K562 (cell line): ENCODE measurements around the gene PTBP3. TPM values are rescaled to one million over a fixed set of nuclear protein-coding genes. Genes with fewer than 3 reads are reported as not detected.

Experiments used
- ATAC-seq: fragments of 200-7000 bp; cut with Tn5 transposase; 3 replicates; pipeline ENCODE4 v1.9.1; 2020; ENCODE audit warnings: moderate library complexity
- BruUV-seq: library from RNA; stranded (reverse); fragments of 400-500 nt; replicated peaks from 2 replicates; lab custom pipeline; 2021; lab: Mats Ljungman, UMichigan
- CTCF ChIA-PET: fragments of 300-600 bp; formaldehyde crosslinking; extraction: SDS; loops from one replicate; lab custom pipeline; 2021; ENCODE audit warnings: low intra/inter-chr PET ratio; lab: Yijun Ruan, JAX
- POLR2A ChIA-PET: fragments of 300-600, 350-650 bp; sonication (Branson Sonifier 250); formaldehyde crosslinking; extraction: SDS; loops from one replicate; lab custom pipeline; 2021; ENCODE audit warnings: antibody characterized with exemption, inconsistent platforms; lab: Yijun Ruan, JAX
- DNase-seq, 4 experiments: peaks; one replicate each; pipeline versions ENCODE4 v3.0.0 to v3.0.0-alpha.2; 2011 to 2018; ENCODE audit warnings: low spot score in 3 of 4, mixed read lengths in 3 of 4; ENCODE audit errors: extremely low read depth in 1 of 4
- FAIRE-seq: peaks from 2 replicates; lab custom pipeline; 2011; peaks lifted over from hg19 to GRCh38; lab: Jason Lieb, UNC
- H2AFZ ChIP-seq: 2 replicates; pipeline ENCODE4 v1.6.0; 2011; ENCODE audit warnings: low read depth, low read length, control low read depth, inconsistent platforms
- H3K27ac ChIP-seq: fragments of 200-600 bp; 3 replicates; pipeline ENCODE4 v1.8.0; 2011; ENCODE audit warnings: low read depth, mild to moderate bottlenecking, control low read depth, inconsistent platforms, low read length, moderate library complexity, mixed read lengths; ENCODE audit errors: extremely low read depth
- H3K27me3 ChIP-seq, 2 experiments: fragments of 300-600 bp in 1 of 2; 2 replicates in 1 of 2; 3 replicates in 1 of 2; pipeline versions ENCODE4 v1.6.0 to v1.8.0; 2011; ENCODE audit warnings: inconsistent platforms in 2 of 2, low read length in 2 of 2, mild to moderate bottlenecking in 1 of 2, mixed read lengths in 1 of 2, moderate library complexity in 1 of 2; ENCODE audit not compliant: control insufficient read depth in 2 of 2, insufficient read depth in 2 of 2
- H3K36me3 ChIP-seq: fragments of 300-600 bp; 3 replicates; pipeline ENCODE4 v1.8.0; 2011; ENCODE audit warnings: mild to moderate bottlenecking, low read length, inconsistent platforms; ENCODE audit not compliant: control insufficient read depth, insufficient read depth
- H3K4me1 ChIP-seq, 2 experiments: fragments of 200-600 bp in 1 of 2; replicated peaks in 1 of 2; 2 replicates in 1 of 2; 3 replicates in 1 of 2; pipeline versions ENCODE4 v1.5.1 to v1.8.0; 2011; ENCODE audit warnings: inconsistent platforms in 2 of 2, low read length in 2 of 2, mild to moderate bottlenecking in 1 of 2, mixed read lengths in 1 of 2, moderate library complexity in 1 of 2; ENCODE audit not compliant: control insufficient read depth in 2 of 2, insufficient read depth in 2 of 2
- H3K4me2 ChIP-seq: 2 replicates; pipeline ENCODE4 v1.6.1; 2011; ENCODE audit warnings: low read length, control low read depth, inconsistent platforms, mixed read lengths; ENCODE audit not compliant: insufficient read depth
- H3K4me3 ChIP-seq: fragments of 200-600 bp; sonication (generic), shearing (Covaris generic); 2 replicates; pipeline ENCODE4 v1.5.1; 2016; ENCODE audit warnings: control low read depth, inconsistent platforms
- H3K79me2 ChIP-seq: fragments of 200-600 bp; 3 replicates; pipeline ENCODE4 v1.8.0; 2011; ENCODE audit warnings: low read length, inconsistent platforms; ENCODE audit not compliant: control insufficient read depth, insufficient read depth
- H3K9ac ChIP-seq, 2 experiments: 2 replicates each; pipeline versions ENCODE4 v1.6.0 to v1.6.1; 2011; ENCODE audit warnings: low read depth in 2 of 2, low read length in 2 of 2, control low read depth in 1 of 2, inconsistent platforms in 1 of 2, mild to moderate bottlenecking in 1 of 2, mixed read lengths in 1 of 2; ENCODE audit not compliant: insufficient read depth in 1 of 2
- H3K9me1 ChIP-seq: one replicate; pipeline ENCODE4 v1.6.0; 2011; ENCODE audit warnings: inconsistent platforms, mild to moderate bottlenecking, low read length, moderate library complexity; ENCODE audit not compliant: control insufficient read depth, insufficient read depth
- H3K9me3 ChIP-seq: replicated peaks from 2 replicates; pipeline ENCODE4 v1.5.1; 2011; ENCODE audit warnings: low read depth, low read length, inconsistent platforms; ENCODE audit not compliant: control insufficient read depth, insufficient read depth
- H4K20me1 ChIP-seq: replicated peaks from 2 replicates; pipeline ENCODE4 v1.6.1; 2011; ENCODE audit warnings: low read length, inconsistent platforms, mixed read lengths; ENCODE audit not compliant: control insufficient read depth, insufficient read depth
- AFF1 ChIP-seq, 2 experiments: fragments of 450-650 bp; IDR thresholded peaks; 2 replicates each; pipeline ENCODE4 v1.6.1; 2018; ENCODE audit warnings: mild to moderate bottlenecking in 2 of 2, low read depth in 1 of 2; ENCODE audit not compliant: partially characterized antibody in 2 of 2
- BACH1 ChIP-seq: fragments of 200-800 bp; sonication (Bioruptor generic); IDR thresholded peaks from 2 replicates; pipeline ENCODE4 v1.6.1; 2016; ENCODE audit warnings: missing genetic modification characterization, missing compliant biosample characterization
- WGBS: fragments of 100-300 bp; shearing (Covaris generic); methylation state at CpG from one replicate; pipeline ENCODE4 v1.1.6; 2016; ENCODE audit warnings: low coverage, mixed read lengths; ENCODE audit not compliant: insufficient coverage; ENCODE audit errors: missing lambda C conversion rate; 5-methylcytosine and 5-hydroxymethylcytosine counted together
- in situ Hi-C: fragments of 300-500 bp; cut with MboI; formaldehyde crosslinking; loops from 4 replicates; pipeline ENCODE4 v1.15.0; 2018; ENCODE audit warnings: inconsistent platforms, mixed read lengths
- intact Hi-C: fragments of 100-400 bp; cut with micrococcal nuclease; formaldehyde crosslinking; loops from 2 replicates; pipeline ENCODE4 v1.14.2; 2022
- polyA plus RNA-seq, 8 experiments: library from polyadenylated mRNA; depleted of rRNA in 4 of 8; stranded (reverse) in 5 of 8; unstranded in 3 of 8; fragments of >200 nt; fragmentation: Nextera tagmentation in 2 of 8; fragmentation: Illumina TruSeq in 1 of 8; extraction: Ambion mirVana in 2 of 8; extraction: Trizol in 1 of 8; gene quantifications; 2 replicates each; pipeline versions ENCODE4 v1.2.1 to v1.2.3, GENCODE V29; 2011 to 2014; ENCODE audit warnings: inconsistent platforms in 1 of 8, missing spikeins in 1 of 8
- total RNA-seq, 7 experiments: library from RNA; depleted of rRNA in 6 of 7; stranded (reverse); fragments of >200 nt in 6 of 7; fragmentation: Illumina TruSeq in 2 of 7; extraction: Trizol in 2 of 7; gene quantifications; 2 replicates each; pipeline versions ENCODE4 v1.2.1 to v1.2.3, GENCODE V29; 2011 to 2021; ENCODE audit warnings: low replicate concordance in 1 of 7

Gene PTBP3
- total and polyA plus RNA-seq, 9 of the 15 experiments (the other 6 are each of a cell fraction or from before 2014, with no cell fraction given) = 22.4 to 132 (median 68.0) TPM

- CTCF ChIA-PET = no interaction called here
- POLR2A ChIA-PET = interaction anchor here (0.7 to 2.1 kb wide), 11 partner anchors 8 to 99 kb away, joined by 3 to 11 read pairs (median 3); no protein-coding TSS in a partner anchor
- BruUV-seq = no TSS peak
- Histone ChIP-seq H3K79me2 (no peaks in the 10 kb centered on the region), H3K4me1 (peaks cover 0 to 18% of the 10 kb centered on the region in 2 experiments; a peak in 3 of 5 replicates), H3K27me3 (no peaks in the 10 kb centered on the region), H3K36me3 (peaks cover 78% of the 10 kb centered on the region), H3K4me3 (no peak overlapping the region), H3K27ac (peak overlapping the region; percentile 91; the same call in 2 of the 3 replicates), H3K9me3 (no peaks in the 10 kb centered on the region), H3K4me2 (no peak overlapping the region), H3K9ac (no peak overlapping the region), H2AFZ (no peak overlapping the region), H3K9me1 (no peaks in the 10 kb centered on the region), H4K20me1 (no peaks in the 10 kb centered on the region)
- DNase-seq = no peak
- FAIRE-seq = no peak
- ATAC-seq = no peak
- TF ChIP-seq AFF1 (IDR thresholded peaks at IDR 0.05; ENCODE audit: low read depth in 1 of 2, partially characterized antibody in 2 of 2) = no peak
- TF ChIP-seq BACH1 = 0 out of 2 replicates have a peak, but pooled peaks have one; percentile 19
- intact Hi-C loops = loop anchor here (5.0 to 10.0 kb wide), 2 partner anchors 106 to 131 kb away; partner anchors contain the start of gene PTBP3
- in situ Hi-C loops = no loop called here
- 90% methylated on average over 3 of the region's 3 CpGs for WGBS
Observed at GRCh38 chr9:112226091-112226490, 107.3 kb downstream of the PTBP3 start.
